Esophagus muscularis mucosa (tissue), 4 donors: ENCODE measurements around the gene TMEM244.

Experiments used
- CTCF ChIP-seq, 3 experiments: fragments of 200-600 bp in 2 of 3; fragments of 450-650 bp in 1 of 3; sonication (generic) in 2 of 3; IDR thresholded peaks; one replicate each; pipeline ENCODE4 v1.5.1; 2017 to 2019; ENCODE audit warnings: antibody characterized with exemption in 3 of 3, mild to moderate bottlenecking in 2 of 3, moderate library complexity in 1 of 3
- EP300 ChIP-seq: sonication (generic); formaldehyde crosslinking; IDR thresholded peaks from one replicate; pipeline ENCODE4 v1.6.1; 2017; ENCODE audit warnings: antibody characterized with exemption
- POLR2A ChIP-seq: fragments of 450-650 bp; IDR thresholded peaks from one replicate; pipeline ENCODE4 v1.6.1; 2017; ENCODE audit warnings: antibody characterized with exemption, moderate library complexity, mild to moderate bottlenecking, low read depth

DNA sequence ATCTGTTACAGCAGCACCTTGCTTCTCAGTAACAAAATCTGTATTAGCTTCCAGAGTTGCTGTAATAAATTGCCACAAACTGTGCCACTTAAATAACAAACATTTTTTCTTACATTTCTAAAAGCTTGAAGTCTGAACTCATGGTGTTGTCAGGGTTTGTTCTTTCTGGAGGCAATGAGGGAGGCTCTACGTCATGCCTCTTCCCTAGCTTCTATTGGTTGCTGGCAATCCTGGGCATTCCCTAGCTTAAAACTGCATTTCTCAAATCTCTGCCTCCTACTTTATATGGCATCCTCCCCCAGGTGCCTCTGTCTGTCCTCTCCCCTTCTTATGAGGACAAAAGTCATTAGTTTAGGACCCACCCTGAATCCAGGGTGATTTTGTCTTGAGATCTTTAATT lies 41.6 kb upstream of the TMEM244 start:
- no peak for TF ChIP-seq CTCF (IDR thresholded peaks at IDR 0.05)
- TF ChIP-seq POLR2A: no peak
- no peak for TF ChIP-seq EP300
